COLO668 (cell line): ENCODE measurements around the gene GRB2.
A peak's percentile ranks its signal among the peaks of the same experiment; 100 is the strongest.
"Not testable (repeated sequence)": the region's sequence is repeated elsewhere in the genome, so short reads cannot be mapped to it uniquely, and the experiment has no call there.

Experiments
- DNase-seq: peaks from one replicate; lab custom pipeline; 2025; ENCODE audit not compliant: unreplicated experiment; lab: John Stamatoyannopoulos, UW

Gene GRB2

GRCh38 chr17:75405365-75406221 lies at the start of gene GRB2:
TSS of gene GRB2 (minus strand) at chr17:75405678. CDS start at chr17:75393628, 12,050 bp downstream.
- peak; percentile 96 for DNase-seq

- not testable (repeated sequence) for DNase-seq
Observed at GRCh38 chr17:75454672-75455071, 49.2 kb upstream of the GRB2 start.

- no peak for DNase-seq
Observed at GRCh38 chr17:75454193-75454592, 48.7 kb upstream of the GRB2 start.

- no peak for DNase-seq
Observed at GRCh38 chr17:75450270-75450669, 44.8 kb upstream of the GRB2 start.

GRCh38 chr17:75447951-75448856 lies 42.7 kb upstream of the GRB2 start:
- DNase-seq = no peak

GRCh38 chr17:75445896-75446295 lies 40.4 kb upstream of the GRB2 start:
- not testable (repeated sequence) for DNase-seq

- DNase-seq = no peak
Observed at GRCh38 chr17:75445296-75445695, 39.8 kb upstream of the GRB2 start.

- no peak for DNase-seq
Observed at GRCh38 chr17:75442168-75443103, 37.0 kb upstream of the GRB2 start.

- no peak for DNase-seq
Observed at GRCh38 chr17:75440738-75441448, 35.4 kb upstream of the GRB2 start.

GRCh38 chr17:75439287-75439686 lies 33.8 kb upstream of the GRB2 start:
- peak; percentile 18 for DNase-seq

- not testable (repeated sequence) for DNase-seq
Observed at GRCh38 chr17:75437404-75437803, 31.9 kb upstream of the GRB2 start.

GRCh38 chr17:75434433-75434832 lies 29.0 kb upstream of the GRB2 start:
- not testable (repeated sequence) for DNase-seq

GRCh38 chr17:75433218-75433783 lies 27.8 kb upstream of the GRB2 start:
- DNase-seq = no peak

GRCh38 chr17:75430159-75430974 lies 24.9 kb upstream of the GRB2 start:
- DNase-seq = no peak

- DNase-seq = no peak
Observed at GRCh38 chr17:75428543-75429469, 23.3 kb upstream of the GRB2 start.

GRCh38 chr17:75418531-75418930 lies 13.1 kb upstream of the GRB2 start:
- no peak for DNase-seq

GRCh38 chr17:75417054-75417580 lies 11.6 kb upstream of the GRB2 start:
- no peak for DNase-seq

- no peak for DNase-seq
Observed at GRCh38 chr17:75416006-75416405, 10.5 kb upstream of the GRB2 start.
